CD14-positive monocyte (primary cell): ENCODE results near the gene PPARG. TPM values are rescaled to one million over a fixed set of nuclear protein-coding genes. Genes with fewer than 3 reads are reported as not detected.
A peak's percentile ranks its signal among the peaks of the same experiment; 100 is the strongest.

Experiments
- DNase-seq, 3 donors: peaks; one replicate each; pipeline ENCODE4 v3.0.0-alpha.2; 2011 to 2022
- H2AFZ ChIP-seq: 2 replicates; pipeline ENCODE4 v1.6.0; 2012; ENCODE audit warnings: mild to moderate bottlenecking, low read depth, low read length, inconsistent platforms; ENCODE audit not compliant: insufficient read depth, poor library complexity, severe bottlenecking
- H3K27ac ChIP-seq, 2 donors: 1 replicate in 1 of 2; 2 replicates in 1 of 2; pipeline ENCODE4 v1.5.1; 2012 to 2013; ENCODE audit warnings: low read length in 2 of 2, control low read depth in 1 of 2, inconsistent platforms in 1 of 2, low read depth in 1 of 2, mild to moderate bottlenecking in 1 of 2
- H3K27me3 ChIP-seq, 2 donors: one replicate each; pipeline versions ENCODE4 v1.6.0 to v1.6.1; 2011 to 2013; ENCODE audit warnings: low read length in 2 of 2; ENCODE audit not compliant: control insufficient read depth in 2 of 2, insufficient read depth in 2 of 2
- H3K36me3 ChIP-seq, 2 donors: replicated peaks in 1 of 2; 1 replicate in 1 of 2; 2 replicates in 1 of 2; pipeline versions ENCODE4 v1.5.1 to v1.6.1; 2012 to 2013; ENCODE audit warnings: low read length in 2 of 2, control low read depth in 1 of 2, inconsistent platforms in 1 of 2, mild to moderate bottlenecking in 1 of 2; ENCODE audit not compliant: insufficient read depth in 2 of 2, control insufficient read depth in 1 of 2
- H3K4me1 ChIP-seq, 2 donors: 1 replicate in 1 of 2; 2 replicates in 1 of 2; pipeline versions ENCODE4 v1.5.1 to v1.6.1; 2012 to 2013; ENCODE audit warnings: low read length in 2 of 2, control low read depth in 1 of 2, inconsistent platforms in 1 of 2, mild to moderate bottlenecking in 1 of 2, moderate library complexity in 1 of 2; ENCODE audit not compliant: insufficient read depth in 2 of 2, control insufficient read depth in 1 of 2
- H3K4me2 ChIP-seq: replicated peaks from 2 replicates; pipeline ENCODE3; 2012; ENCODE audit warnings: low read length, moderate library complexity, mild to moderate bottlenecking; ENCODE audit not compliant: poor library complexity, severe bottlenecking; ENCODE audit errors: extremely low read depth
- H3K4me3 ChIP-seq, 3 experiments: fragments of 200-600 bp in 1 of 3; sonication (generic) in 1 of 3; replicated peaks in 1 of 3; 1 replicate in 2 of 3; 2 replicates in 1 of 3; pipeline ENCODE4 v1.5.1; 2011 to 2013; ENCODE audit warnings: low read length in 3 of 3, mild to moderate bottlenecking in 3 of 3, control low read depth in 2 of 3, low read depth in 2 of 3, inconsistent platforms in 1 of 3, moderate library complexity in 1 of 3
- H3K79me2 ChIP-seq: 2 replicates; pipeline ENCODE4 v1.6.0; 2012; ENCODE audit warnings: mild to moderate bottlenecking, control low read depth, inconsistent platforms, low read length, moderate library complexity; ENCODE audit not compliant: insufficient read depth
- H3K9ac ChIP-seq: 2 replicates; pipeline ENCODE4 v1.6.0; 2017; ENCODE audit warnings: low read length, mild to moderate bottlenecking; ENCODE audit not compliant: insufficient read depth, poor library complexity, severe bottlenecking
- H3K9me3 ChIP-seq, 2 donors: replicated peaks in 1 of 2; 1 replicate in 1 of 2; 2 replicates in 1 of 2; pipeline versions ENCODE4 v1.5.1 to v1.6.1; 2012 to 2013; ENCODE audit warnings: low read length in 2 of 2, control low read depth in 1 of 2; ENCODE audit not compliant: control insufficient read depth in 1 of 2, insufficient read depth in 1 of 2
- H4K20me1 ChIP-seq: 2 replicates; pipeline ENCODE4 v1.6.0; 2012; ENCODE audit warnings: mild to moderate bottlenecking, low read length, control low read depth, moderate library complexity; ENCODE audit not compliant: insufficient read depth
- H3K27ac Mint-ChIP-seq, 7 donors: one replicate each; pipeline ENCODE4 v1.8.0; 2020; ENCODE audit warnings: mild to moderate bottlenecking in 7 of 7, mixed read lengths in 7 of 7, moderate library complexity in 6 of 7, inconsistent platforms in 2 of 7
- H3K27me3 Mint-ChIP-seq, 3 donors: one replicate each; pipeline ENCODE4 v1.8.0; 2021 to 2022; ENCODE audit warnings: low read depth in 3 of 3, mild to moderate bottlenecking in 3 of 3, mixed read lengths in 3 of 3, moderate library complexity in 3 of 3, inconsistent platforms in 1 of 3
- H3K36me3 Mint-ChIP-seq, 2 donors: one replicate each; pipeline ENCODE4 v1.8.0; 2020; ENCODE audit warnings: mixed read lengths in 2 of 2, inconsistent platforms in 1 of 2, mild to moderate bottlenecking in 1 of 2
- H3K4me1 Mint-ChIP-seq: one replicate; pipeline ENCODE4 v1.8.0; 2020; ENCODE audit warnings: mild to moderate bottlenecking, mixed read lengths
- H3K4me3 Mint-ChIP-seq, 2 donors: one replicate each; pipeline ENCODE4 v1.8.0; 2020; ENCODE audit warnings: mild to moderate bottlenecking in 2 of 2, mixed read lengths in 2 of 2, moderate library complexity in 1 of 2
- H3K9me3 Mint-ChIP-seq, 7 donors: one replicate each; pipeline ENCODE4 v1.8.0; 2020 to 2022; ENCODE audit warnings: mixed read lengths in 7 of 7, mild to moderate bottlenecking in 6 of 7, moderate library complexity in 6 of 7, inconsistent platforms in 2 of 7
- WGBS: methylation state at CpG from one replicate; pipeline ENCODE4 v1.1.5; 2013; ENCODE audit warnings: missing lambda C conversion rate; ENCODE audit not compliant: insufficient coverage; 5-methylcytosine and 5-hydroxymethylcytosine counted together
- intact Hi-C, 2 donors: fragments of 100-400 bp; cut with micrococcal nuclease; formaldehyde crosslinking; loops; one replicate each; pipeline versions ENCODE4 v1.15.0 to v1.15.1; 2023
- polyA plus RNA-seq, 3 donors: library from polyadenylated mRNA; depleted of rRNA in 1 of 3; unstranded in 2 of 3; stranded (reverse) in 1 of 3; fragments of 300-500 nt in 2 of 3; fragments of >200 nt in 1 of 3; fragmentation: Illumina TruSeq in 2 of 3; gene quantifications; 1 replicate in 2 of 3; 2 replicates in 1 of 3; pipeline ENCODE4 v1.2.3, GENCODE V29; 2012 to 2021
- TF ChIP-seq, protein P1 (sequence below): fragments of 200-600 bp; IDR thresholded peaks from one replicate; pipeline ENCODE4 v1.8.0; 2022; ENCODE audit warnings: antibody characterized with exemption, mild to moderate bottlenecking

Gene PPARG
- polyA plus RNA-seq, 3 donors, result 0.56 to 2.0 (median 0.97) TPM

GRCh38 chr3:12345584-12346494 lies 57.0 kb downstream of the PPARG start:
- Mint-ChIP-seq H3K27ac (peak overlapping the region in 4 of 7 donors; percentile 30 to 73 (median 43)), H3K36me3 (no peaks in the 10 kb centered on the region), H3K27me3 (peaks cover 0 to 5% (median 1%) of the 10 kb centered on the region in 3 donors), H3K4me1 (peaks cover 31% of the 10 kb centered on the region), H3K9me3 (no peaks in the 10 kb centered on the region), H3K4me3 (no peak overlapping the region)
- Histone ChIP-seq H3K4me2 (no peak overlapping the region), H3K79me2 (no peaks in the 10 kb centered on the region), H3K4me1 (peaks cover 19 to 25% of the 10 kb centered on the region in 2 donors), H3K27ac (no peak overlapping the region), H2AFZ (no peak overlapping the region), H4K20me1 (no peaks in the 10 kb centered on the region), H3K9me3 (no peaks in the 10 kb centered on the region), H3K4me3 (no peak overlapping the region), H3K27me3 (no peaks in the 10 kb centered on the region), H3K36me3 (no peaks in the 10 kb centered on the region), H3K9ac (no peak overlapping the region)
- WGBS, result 94% methylated on average over 3 of the region's 8 CpGs
- no peak for DNase-seq
- intact Hi-C loops, result loop anchor here in 1 of 2 donors (5.0 kb wide), 1 partner anchor 34 kb away; no protein-coding TSS in a partner anchor
- TF ChIP-seq, protein P1, sequence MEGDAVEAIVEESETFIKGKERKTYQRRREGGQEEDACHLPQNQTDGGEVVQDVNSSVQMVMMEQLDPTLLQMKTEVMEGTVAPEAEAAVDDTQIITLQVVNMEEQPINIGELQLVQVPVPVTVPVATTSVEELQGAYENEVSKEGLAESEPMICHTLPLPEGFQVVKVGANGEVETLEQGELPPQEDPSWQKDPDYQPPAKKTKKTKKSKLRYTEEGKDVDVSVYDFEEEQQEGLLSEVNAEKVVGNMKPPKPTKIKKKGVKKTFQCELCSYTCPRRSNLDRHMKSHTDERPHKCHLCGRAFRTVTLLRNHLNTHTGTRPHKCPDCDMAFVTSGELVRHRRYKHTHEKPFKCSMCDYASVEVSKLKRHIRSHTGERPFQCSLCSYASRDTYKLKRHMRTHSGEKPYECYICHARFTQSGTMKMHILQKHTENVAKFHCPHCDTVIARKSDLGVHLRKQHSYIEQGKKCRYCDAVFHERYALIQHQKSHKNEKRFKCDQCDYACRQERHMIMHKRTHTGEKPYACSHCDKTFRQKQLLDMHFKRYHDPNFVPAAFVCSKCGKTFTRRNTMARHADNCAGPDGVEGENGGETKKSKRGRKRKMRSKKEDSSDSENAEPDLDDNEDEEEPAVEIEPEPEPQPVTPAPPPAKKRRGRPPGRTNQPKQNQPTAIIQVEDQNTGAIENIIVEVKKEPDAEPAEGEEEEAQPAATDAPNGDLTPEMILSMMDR, result no peak

- no peak for DNase-seq
- Histone ChIP-seq H3K4me3 (no peak overlapping the region), H3K79me2 (no peaks in the 10 kb centered on the region), H3K9ac (no peak overlapping the region), H4K20me1 (no peaks in the 10 kb centered on the region), H3K4me2 (no peak overlapping the region), H3K4me1 (peaks cover 32 to 40% of the 10 kb centered on the region in 2 donors), H3K9me3 (no peaks in the 10 kb centered on the region), H3K27me3 (no peaks in the 10 kb centered on the region), H3K36me3 (no peaks in the 10 kb centered on the region), H3K27ac (no peak overlapping the region), H2AFZ (no peak overlapping the region)
- H3K27ac Mint-ChIP-seq, result no peak overlapping the region
- H3K9me3 Mint-ChIP-seq, result no peaks in the 10 kb centered on the region
- no CpG with 5 or more reads among the region's 3 CpGs for WGBS
- peaks cover 39% of the 10 kb centered on the region for H3K4me1 Mint-ChIP-seq
- no peaks in the 10 kb centered on the region for H3K36me3 Mint-ChIP-seq
- TF ChIP-seq, protein P1, result no peak
- H3K4me3 Mint-ChIP-seq, result no peak overlapping the region
- intact Hi-C loops, result loop anchor here in 1 of 2 donors (5.0 kb wide), 1 partner anchor 35 kb away; no protein-coding TSS in a partner anchor
- peaks cover 0 to 2% (median 1%) of the 10 kb centered on the region in 3 donors for H3K27me3 Mint-ChIP-seq
Measured at GRCh38 chr3:12347301-12347700, 58.4 kb downstream of the PPARG start.
